HepG2 (cell line): ENCODE measurements around the gene NLRP6. TPM values are rescaled to one million over a fixed set of nuclear protein-coding genes. Genes with fewer than 3 reads are reported as not detected.

Experiments
- ATAC-seq: fragments of 200-7000 bp; cut with Tn5 transposase; 3 replicates; pipeline ENCODE4 v1.9.1; 2020; ENCODE audit warnings: mild to moderate bottlenecking, moderate library complexity
- BruUV-seq: library from RNA; stranded (reverse); fragments of 400-500 nt; replicated peaks from 2 replicates; lab custom pipeline; 2021; lab: Mats Ljungman, UMichigan
- CTCF ChIA-PET: fragments of 300-600 bp; formaldehyde crosslinking; extraction: SDS; loops from one replicate; lab custom pipeline; 2021; ENCODE audit warnings: low total read pairs, inconsistent platforms, low intra/inter-chr PET ratio; lab: Yijun Ruan, JAX
- POLR2A ChIA-PET: fragments of 350-600 bp; sonication (Branson Sonifier 250); formaldehyde crosslinking; loops from one replicate; lab custom pipeline; 2020; ENCODE audit warnings: antibody characterized with exemption, inconsistent platforms; lab: Yijun Ruan, JAX
- DNase-seq: peaks from one replicate; pipeline ENCODE4 v3.0.0-alpha.2; 2015; ENCODE audit warnings: low spot score
- FAIRE-seq: peaks from 3 replicates; lab custom pipeline; 2011; peaks lifted over from hg19 to GRCh38; lab: Jason Lieb, UNC
- H2AFZ ChIP-seq: one replicate; pipeline ENCODE4 v1.6.1; 2011; ENCODE audit warnings: low read length, inconsistent platforms
- H3K27ac ChIP-seq: fragments of 300-600 bp; 3 replicates; pipeline ENCODE4 v1.8.0; 2011; ENCODE audit warnings: mixed run types, mild to moderate bottlenecking, mixed read lengths, low read length, inconsistent platforms; ENCODE audit not compliant: insufficient read depth; ENCODE audit errors: extremely low read length
- H3K27me3 ChIP-seq, 2 experiments: fragments of 200-600 bp in 1 of 2; 2 replicates in 1 of 2; 3 replicates in 1 of 2; pipeline versions ENCODE4 v1.6.0 to v1.8.0; 2011; ENCODE audit warnings: low read length in 2 of 2, mild to moderate bottlenecking in 2 of 2, moderate library complexity in 2 of 2, inconsistent platforms in 1 of 2; ENCODE audit not compliant: insufficient read depth in 2 of 2, control insufficient read depth in 1 of 2
- H3K36me3 ChIP-seq, 2 experiments: fragments of 200-600 bp in 1 of 2; replicated peaks in 1 of 2; 2 replicates in 1 of 2; 3 replicates in 1 of 2; pipeline versions ENCODE4 v1.5.1 to v1.8.0; 2011; ENCODE audit warnings: low read length in 2 of 2, inconsistent platforms in 1 of 2; ENCODE audit not compliant: insufficient read depth in 2 of 2, control insufficient read depth in 1 of 2
- H3K4me1 ChIP-seq: 2 replicates; pipeline ENCODE4 v1.5.1; 2012; ENCODE audit warnings: low read length, inconsistent platforms; ENCODE audit not compliant: insufficient read depth
- H3K4me2 ChIP-seq: 2 replicates; pipeline ENCODE4 v1.6.0; 2011; ENCODE audit warnings: low read depth, low read length, inconsistent platforms
- H3K4me3 ChIP-seq, 3 experiments: fragments of 200-600 bp in 1 of 3; sonication (generic), shearing (Covaris generic) in 1 of 3; replicated peaks in 1 of 3; 2 replicates each; pipeline ENCODE4 v1.5.1; 2011 to 2016; ENCODE audit warnings: low read length in 3 of 3, inconsistent platforms in 2 of 3, low read depth in 2 of 3, mild to moderate bottlenecking in 2 of 3, control low read depth in 1 of 3, mixed read lengths in 1 of 3; ENCODE audit not compliant: insufficient read depth in 1 of 3
- H3K79me2 ChIP-seq: one replicate; pipeline ENCODE4 v1.6.1; 2011; ENCODE audit warnings: low read length, inconsistent platforms; ENCODE audit not compliant: insufficient read depth
- H3K9ac ChIP-seq: 2 replicates; pipeline ENCODE4 v1.6.0; 2011; ENCODE audit warnings: mild to moderate bottlenecking, low read depth, low read length, inconsistent platforms; ENCODE audit not compliant: insufficient read depth
- H3K9me3 ChIP-seq: 2 replicates; pipeline ENCODE4 v1.5.1; 2012; ENCODE audit warnings: mild to moderate bottlenecking, low read length
- H4K20me1 ChIP-seq: 2 replicates; pipeline ENCODE4 v1.6.0; 2011; ENCODE audit warnings: inconsistent platforms, mild to moderate bottlenecking, low read length, moderate library complexity; ENCODE audit not compliant: insufficient read depth
- CENPX ChIP-seq: sonication (generic); formaldehyde crosslinking; IDR thresholded peaks from 2 replicates; pipeline ENCODE4 v1.9.0; 2021; ENCODE audit warnings: mild to moderate bottlenecking, missing genetic modification reagents, moderate library complexity
- GATAD1 ChIP-seq: IDR thresholded peaks from 2 replicates; pipeline ENCODE4 v1.6.1; 2016; ENCODE audit warnings: missing genetic modification reagents, missing compliant biosample characterization
- HOXA5 ChIP-seq: sonication (generic); formaldehyde crosslinking; IDR thresholded peaks from 2 replicates; pipeline ENCODE4 v1.4.0; 2020; ENCODE audit warnings: missing genetic modification reagents
- MLLT10 ChIP-seq: sonication (generic); formaldehyde crosslinking; IDR thresholded peaks from 2 replicates; pipeline ENCODE4 v1.4.0; 2020; ENCODE audit warnings: missing genetic modification reagents
- NFE2L1 ChIP-seq: sonication (generic); formaldehyde crosslinking; IDR thresholded peaks from 2 replicates; pipeline ENCODE4 v1.4.0; 2020; ENCODE audit warnings: missing genetic modification reagents, mild to moderate bottlenecking, borderline replicate concordance
- SCMH1 ChIP-seq: sonication (generic); formaldehyde crosslinking; IDR thresholded peaks from 2 replicates; pipeline ENCODE4 v1.9.0; 2021; ENCODE audit warnings: missing genetic modification reagents, mild to moderate bottlenecking, borderline replicate concordance
- TBX2 ChIP-seq: sonication (generic); formaldehyde crosslinking; IDR thresholded peaks from 2 replicates; pipeline ENCODE4 v1.5.0; 2020; ENCODE audit warnings: missing genetic modification reagents, mild to moderate bottlenecking, borderline replicate concordance
- ZBTB20 ChIP-seq: sonication (generic); formaldehyde crosslinking; IDR thresholded peaks from 2 replicates; pipeline ENCODE4 v1.8.1; 2023; ENCODE audit warnings: missing genetic modification reagents, low read depth, mild to moderate bottlenecking, borderline replicate concordance
- ZBTB46 ChIP-seq: sonication (generic); formaldehyde crosslinking; IDR thresholded peaks from 2 replicates; pipeline ENCODE4 v1.4.0; 2020; ENCODE audit warnings: mild to moderate bottlenecking, missing genetic modification reagents, borderline replicate concordance
- ZNF230 ChIP-seq: sonication (generic); formaldehyde crosslinking; IDR thresholded peaks from 2 replicates; pipeline ENCODE4 v1.4.0; 2020; ENCODE audit warnings: mild to moderate bottlenecking, missing genetic modification reagents
- ZNF337 ChIP-seq: sonication (generic); formaldehyde crosslinking; IDR thresholded peaks from 2 replicates; pipeline ENCODE4 v1.5.1; 2020; ENCODE audit warnings: missing genetic modification reagents, low read depth, mild to moderate bottlenecking, borderline replicate concordance
- ZNF562 ChIP-seq: sonication (generic); formaldehyde crosslinking; IDR thresholded peaks from 2 replicates; pipeline ENCODE4 v1.8.0; 2022; ENCODE audit warnings: missing genetic modification reagents, borderline replicate concordance
- ZNF773 ChIP-seq: sonication (generic); formaldehyde crosslinking; IDR thresholded peaks from 2 replicates; pipeline ENCODE4 v1.4.0; 2020; ENCODE audit warnings: missing genetic modification reagents, borderline replicate concordance
- WGBS: methylation state at CpG from one replicate; pipeline ENCODE4 v1.1.6; 2017; ENCODE audit warnings: low lambda C conversion rate; 5-methylcytosine and 5-hydroxymethylcytosine counted together
- in situ Hi-C: cut with HindIII; loops from 2 replicates; pipeline ENCODE4 v1.10.0; 2017; ENCODE audit warnings: low pct_unique_long_range_greater_than_20kb; ENCODE audit not compliant: extremely low pct_ligation_motif_present
- intact Hi-C: fragments of 100-400 bp; cut with micrococcal nuclease; formaldehyde crosslinking; loops from one replicate; pipeline ENCODE4 v1.10.0; 2022; ENCODE audit not compliant: unreplicated experiment
- polyA plus RNA-seq, 8 experiments: library from polyadenylated mRNA; depleted of rRNA in 3 of 8; stranded (reverse) in 7 of 8; unstranded in 1 of 8; fragments of >200 nt; fragmentation: Illumina TruSeq in 4 of 8; extraction: Trizol in 4 of 8; gene quantifications; 2 replicates each; pipeline versions ENCODE4 v1.2.1 to v1.2.3, GENCODE V29; 2011 to 2016; ENCODE audit warnings: low read depth in 4 of 8, missing spikeins in 1 of 8, mixed read lengths in 1 of 8; ENCODE audit not compliant: insufficient read depth in 1 of 8
- total RNA-seq, 5 experiments: library from RNA; depleted of rRNA; stranded (reverse); fragments of >200 nt; fragmentation: Illumina TruSeq; extraction: Trizol; gene quantifications; 2 replicates each; pipeline ENCODE4 v1.2.3, GENCODE V29; 2016; ENCODE audit warnings: low read depth in 1 of 5
- TF ChIP-seq, protein P1 (sequence below): sonication (generic); formaldehyde crosslinking; IDR thresholded peaks from 2 replicates; pipeline ENCODE4 v1.5.0; 2020; ENCODE audit warnings: mild to moderate bottlenecking, missing genetic modification reagents
- TF ChIP-seq, protein P2 (sequence below): sonication (generic); formaldehyde crosslinking; IDR thresholded peaks from 2 replicates; pipeline ENCODE4 v1.8.1; 2022; ENCODE audit warnings: mild to moderate bottlenecking, missing genetic modification reagents

NLRP6 gene
- total and polyA plus RNA-seq, 2 of the 13 experiments (the other 11 are each of a cell fraction or from before 2014, with no cell fraction given), result not detected

GRCh38 chr11:289398-289711 lies 11.1 kb downstream of the NLRP6 start:
- no peak overlapping the region for H3K27ac ChIP-seq
- peaks cover 34% of the 10 kb centered on the region for H3K4me1 ChIP-seq
- BruUV-seq, result no TSS peak
- POLR2A ChIA-PET, result no interaction called here
- intact Hi-C loops, result no loop called here
- H4K20me1 ChIP-seq, result no peaks in the 10 kb centered on the region
- no peak overlapping the region for H2AFZ ChIP-seq
- H3K4me2 ChIP-seq, result peak overlapping the region; percentile 72
- H3K9ac ChIP-seq, result peak overlapping the region; percentile 55; the same call in 1 of the 2 replicates
- 44% methylated on average over 4 of the region's 14 CpGs for WGBS
- peaks cover 5 to 39% of the 10 kb centered on the region in 2 experiments; a peak in 4 of 5 replicates for H3K27me3 ChIP-seq
- no peaks in the 10 kb centered on the region for H3K79me2 ChIP-seq
- in situ Hi-C loops, result no loop called here
- CTCF ChIA-PET, result no interaction called here
- DNase-seq, result no peak
- H3K4me3 ChIP-seq, result peak overlapping the region in 2 of 3 experiments; percentile 57 to 58; a peak in 4 of 6 replicates
- no peak for ATAC-seq
- FAIRE-seq, result no peak
- H3K36me3 ChIP-seq, result 0 out of 5 replicates have a peak, but pooled peaks cover 0 to 2% of the 10 kb centered on the region in 2 experiments
- no peaks in the 10 kb centered on the region for H3K9me3 ChIP-seq
- TF ChIP-seq NFE2L1 (CRISPR knock-in tag), result no peak
- no peak for TF ChIP-seq ZNF337 (CRISPR knock-in tag)
- no peak for TF ChIP-seq GATAD1 (CRISPR knock-in tag)
- TF ChIP-seq, protein P1, sequence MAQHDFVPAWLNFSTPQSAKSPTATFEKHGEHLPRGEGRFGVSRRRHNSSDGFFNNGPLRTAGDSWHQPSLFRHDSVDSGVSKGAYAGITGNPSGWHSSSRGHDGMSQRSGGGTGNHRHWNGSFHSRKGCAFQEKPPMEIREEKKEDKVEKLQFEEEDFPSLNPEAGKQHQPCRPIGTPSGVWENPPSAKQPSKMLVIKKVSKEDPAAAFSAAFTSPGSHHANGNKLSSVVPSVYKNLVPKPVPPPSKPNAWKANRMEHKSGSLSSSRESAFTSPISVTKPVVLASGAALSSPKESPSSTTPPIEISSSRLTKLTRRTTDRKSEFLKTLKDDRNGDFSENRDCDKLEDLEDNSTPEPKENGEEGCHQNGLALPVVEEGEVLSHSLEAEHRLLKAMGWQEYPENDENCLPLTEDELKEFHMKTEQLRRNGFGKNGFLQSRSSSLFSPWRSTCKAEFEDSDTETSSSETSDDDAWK (CRISPR knock-in tag), result no peak
- TF ChIP-seq ZNF773 (CRISPR knock-in tag), result no peak
- TF ChIP-seq ZNF230 (CRISPR knock-in tag), result no peak
- TF ChIP-seq HOXA5 (CRISPR knock-in tag), result no peak
- TF ChIP-seq SCMH1, result no peak
- no peak for TF ChIP-seq TBX2 (CRISPR knock-in tag)
- TF ChIP-seq CENPX (CRISPR knock-in tag), result no peak
- no peak for TF ChIP-seq ZBTB20 (CRISPR knock-in tag)
- TF ChIP-seq, protein P2, sequence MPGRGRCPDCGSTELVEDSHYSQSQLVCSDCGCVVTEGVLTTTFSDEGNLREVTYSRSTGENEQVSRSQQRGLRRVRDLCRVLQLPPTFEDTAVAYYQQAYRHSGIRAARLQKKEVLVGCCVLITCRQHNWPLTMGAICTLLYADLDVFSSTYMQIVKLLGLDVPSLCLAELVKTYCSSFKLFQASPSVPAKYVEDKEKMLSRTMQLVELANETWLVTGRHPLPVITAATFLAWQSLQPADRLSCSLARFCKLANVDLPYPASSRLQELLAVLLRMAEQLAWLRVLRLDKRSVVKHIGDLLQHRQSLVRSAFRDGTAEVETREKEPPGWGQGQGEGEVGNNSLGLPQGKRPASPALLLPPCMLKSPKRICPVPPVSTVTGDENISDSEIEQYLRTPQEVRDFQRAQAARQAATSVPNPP (CRISPR knock-in tag), result no peak
- no peak for TF ChIP-seq ZNF562
- TF ChIP-seq MLLT10 (CRISPR knock-in tag), result no peak
- no peak for TF ChIP-seq ZBTB46 (CRISPR knock-in tag)
